ENCODE data around the gene SF3A2.

Gene SF3A2

DNA sequence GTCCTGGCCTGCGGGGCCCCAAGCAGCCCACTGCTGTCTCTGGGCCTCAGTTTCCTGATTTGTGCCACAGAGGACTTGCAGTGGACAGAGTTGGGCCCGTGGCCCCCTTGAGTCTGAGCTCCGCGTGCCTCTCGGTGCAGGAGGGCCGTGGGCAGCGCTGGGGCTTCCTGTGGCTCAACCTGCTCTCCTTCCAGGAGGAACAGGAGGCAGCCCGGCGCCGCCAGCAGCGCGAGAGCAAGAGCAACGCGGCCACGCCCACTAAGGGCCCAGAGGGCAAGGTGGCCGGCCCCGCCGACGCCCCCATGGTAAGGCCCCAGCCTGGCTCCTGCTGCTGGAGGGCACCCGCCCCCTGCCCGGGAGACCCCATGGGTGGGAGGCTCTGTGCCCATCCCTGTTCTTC is 26.4 kb upstream of the SF3A2 start:
- TF ChIP-seq, protein P1, sequence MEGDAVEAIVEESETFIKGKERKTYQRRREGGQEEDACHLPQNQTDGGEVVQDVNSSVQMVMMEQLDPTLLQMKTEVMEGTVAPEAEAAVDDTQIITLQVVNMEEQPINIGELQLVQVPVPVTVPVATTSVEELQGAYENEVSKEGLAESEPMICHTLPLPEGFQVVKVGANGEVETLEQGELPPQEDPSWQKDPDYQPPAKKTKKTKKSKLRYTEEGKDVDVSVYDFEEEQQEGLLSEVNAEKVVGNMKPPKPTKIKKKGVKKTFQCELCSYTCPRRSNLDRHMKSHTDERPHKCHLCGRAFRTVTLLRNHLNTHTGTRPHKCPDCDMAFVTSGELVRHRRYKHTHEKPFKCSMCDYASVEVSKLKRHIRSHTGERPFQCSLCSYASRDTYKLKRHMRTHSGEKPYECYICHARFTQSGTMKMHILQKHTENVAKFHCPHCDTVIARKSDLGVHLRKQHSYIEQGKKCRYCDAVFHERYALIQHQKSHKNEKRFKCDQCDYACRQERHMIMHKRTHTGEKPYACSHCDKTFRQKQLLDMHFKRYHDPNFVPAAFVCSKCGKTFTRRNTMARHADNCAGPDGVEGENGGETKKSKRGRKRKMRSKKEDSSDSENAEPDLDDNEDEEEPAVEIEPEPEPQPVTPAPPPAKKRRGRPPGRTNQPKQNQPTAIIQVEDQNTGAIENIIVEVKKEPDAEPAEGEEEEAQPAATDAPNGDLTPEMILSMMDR (IDR thresholded peaks at IDR 0.05; ENCODE audit: low read length): no peak
- no peak for TF ChIP-seq EZH2 (IDR thresholded peaks at IDR 0.05; ENCODE audit: borderline replicate concordance, low read length)
- Histone ChIP-seq H3K79me2 (ENCODE audit: insufficient read depth, low read length) (no peaks in the 10 kb centered on the region), H3K27me3 (ENCODE audit: insufficient read depth, low read length) (no peaks in the 10 kb centered on the region), H4K20me1 (ENCODE audit: insufficient read depth, low read length) (no peaks in the 10 kb centered on the region), H3K4me1 (ENCODE audit: insufficient read depth, low read length, severe bottlenecking) (peaks cover 7% of the 10 kb centered on the region), H3F3A (ENCODE audit: insufficient read depth, low read length) (no peaks in the 10 kb centered on the region), H3K4me3 (ENCODE audit: low read depth, low read length, poor library complexity, severe bottlenecking) (no peak overlapping the region), H3K27ac (ENCODE audit: low read depth, low read length, poor library complexity, severe bottlenecking) (no peak overlapping the region), H2AFZ (ENCODE audit: low read length) (no peak overlapping the region), H3K9me2 (ENCODE audit: low read depth, low read length) (no peaks in the 10 kb centered on the region), H3K4me2 (ENCODE audit: low read length) (no peak overlapping the region), H3K9me3 (ENCODE audit: low read length) (no peaks in the 10 kb centered on the region), H3K9ac (ENCODE audit: low read length) (no peak overlapping the region), H3K36me3 (ENCODE audit: insufficient read depth, low read length) (peaks cover 22% of the 10 kb centered on the region)

DNA sequence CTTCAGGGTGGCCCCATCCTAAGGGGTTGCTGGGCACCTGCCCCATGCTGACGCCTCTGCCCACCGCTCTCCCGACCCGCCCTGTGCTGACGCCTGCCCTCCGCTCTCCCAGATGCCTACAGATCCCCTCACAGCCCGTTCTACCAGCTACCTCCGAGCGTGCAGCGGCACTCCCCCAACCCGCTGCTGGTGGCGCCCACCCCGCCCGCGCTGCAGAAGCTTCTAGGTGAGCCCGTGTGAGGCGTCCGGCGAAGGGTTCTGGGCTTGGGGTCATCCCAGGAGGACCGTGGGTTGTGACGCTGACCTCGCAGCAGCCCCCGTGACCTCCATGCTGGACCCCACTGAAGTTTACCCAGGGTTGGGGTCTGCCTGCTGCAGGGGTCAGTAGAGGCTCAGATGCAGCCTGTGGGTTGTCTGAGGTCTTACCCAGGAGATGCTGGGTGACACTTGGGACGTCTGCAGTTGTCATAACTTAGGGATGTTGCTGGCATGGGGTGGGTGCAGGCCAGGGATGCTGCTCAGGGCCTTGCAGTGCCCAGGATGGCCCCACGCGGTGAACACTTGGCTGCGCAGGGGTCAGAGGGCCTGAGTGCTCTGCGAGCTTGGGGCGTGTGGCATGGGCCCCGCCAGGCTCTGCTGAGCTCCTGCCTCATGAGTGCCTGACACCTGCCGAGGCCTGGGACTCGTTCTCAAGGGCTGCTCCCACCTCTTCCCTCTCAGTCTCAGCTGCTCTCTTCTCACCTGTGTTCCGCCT is 25.5 kb upstream of the SF3A2 start:
- H3F3A ChIP-seq (ENCODE audit: insufficient read depth, low read length): no peaks in the 10 kb centered on the region
- no peak overlapping the region for H3K4me3 ChIP-seq (ENCODE audit: low read depth, low read length, poor library complexity, severe bottlenecking)
- no peak overlapping the region for H2AFZ ChIP-seq (ENCODE audit: low read length)
- no peaks in the 10 kb centered on the region for H3K9me3 ChIP-seq (ENCODE audit: low read length)
- H3K9ac ChIP-seq (ENCODE audit: low read length): no peak overlapping the region
- TF ChIP-seq, protein P1 (IDR thresholded peaks at IDR 0.05; ENCODE audit: low read length): no peak
- TF ChIP-seq EZH2 (IDR thresholded peaks at IDR 0.05; ENCODE audit: borderline replicate concordance, low read length): no peak
- peaks cover 16% of the 10 kb centered on the region for H3K4me1 ChIP-seq (ENCODE audit: insufficient read depth, low read length, severe bottlenecking)
- no peaks in the 10 kb centered on the region for H3K9me2 ChIP-seq (ENCODE audit: low read depth, low read length)
- peaks cover 27% of the 10 kb centered on the region for H3K36me3 ChIP-seq (ENCODE audit: insufficient read depth, low read length)
- no peak overlapping the region for H3K27ac ChIP-seq (ENCODE audit: low read depth, low read length, poor library complexity, severe bottlenecking)
- H4K20me1 ChIP-seq (ENCODE audit: insufficient read depth, low read length): no peaks in the 10 kb centered on the region
- no peaks in the 10 kb centered on the region for H3K79me2 ChIP-seq (ENCODE audit: insufficient read depth, low read length)
- H3K4me2 ChIP-seq (ENCODE audit: low read length): no peak overlapping the region
- no peaks in the 10 kb centered on the region for H3K27me3 ChIP-seq (ENCODE audit: insufficient read depth, low read length)

DNA sequence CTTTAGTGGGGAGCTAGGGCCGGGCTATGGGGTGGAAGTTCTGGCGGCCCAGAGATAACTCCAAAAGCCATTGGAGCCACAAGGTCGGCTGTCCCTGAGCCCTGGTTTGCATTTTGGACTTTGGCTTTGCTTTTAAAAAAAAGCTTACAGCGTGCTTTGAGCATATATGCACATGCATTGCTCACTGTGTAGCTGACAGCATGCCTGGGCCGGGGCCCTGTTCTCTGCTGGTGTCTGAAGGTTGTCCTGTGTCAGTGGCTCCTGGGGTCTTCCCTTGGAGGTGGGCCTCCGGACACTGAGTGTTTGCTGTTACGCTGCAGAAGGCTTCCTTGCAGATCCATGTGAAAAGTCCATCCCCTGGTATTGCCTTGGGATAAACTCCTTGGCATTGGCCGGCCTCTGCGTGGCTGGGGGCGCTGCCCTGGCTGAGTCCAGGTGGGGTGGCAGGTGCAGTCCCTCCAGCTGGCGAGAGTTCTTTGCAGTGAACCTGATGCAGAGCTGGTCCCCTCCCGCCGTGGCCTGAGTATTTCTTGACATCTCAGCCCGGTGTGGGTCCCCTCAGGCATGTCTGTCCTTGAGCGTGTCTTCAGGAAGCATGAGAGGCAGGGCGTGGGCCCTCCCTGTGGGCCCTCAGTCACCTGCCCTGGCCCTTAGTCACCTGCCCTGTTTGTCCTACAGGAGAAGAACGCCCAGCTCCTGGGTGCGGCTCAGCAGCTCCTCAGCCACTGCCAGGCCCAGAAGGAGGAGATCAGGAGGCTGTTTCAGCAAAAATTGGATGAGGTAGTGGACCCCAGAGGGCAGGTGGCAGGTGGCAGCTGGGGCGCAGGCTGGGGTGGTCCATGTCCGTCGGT is 23.5 kb upstream of the SF3A2 start:
- H3K4me3 ChIP-seq (ENCODE audit: low read depth, low read length, poor library complexity, severe bottlenecking): no peak overlapping the region
- H4K20me1 ChIP-seq (ENCODE audit: insufficient read depth, low read length): no peaks in the 10 kb centered on the region
- H3K27ac ChIP-seq (ENCODE audit: low read depth, low read length, poor library complexity, severe bottlenecking): no peak overlapping the region
- no peaks in the 10 kb centered on the region for H3K27me3 ChIP-seq (ENCODE audit: insufficient read depth, low read length)
- H3K4me2 ChIP-seq (ENCODE audit: low read length): no peak overlapping the region
- no peak overlapping the region for H3K9ac ChIP-seq (ENCODE audit: low read length)
- H2AFZ ChIP-seq (ENCODE audit: low read length): no peak overlapping the region
- no peak for TF ChIP-seq EZH2 (IDR thresholded peaks at IDR 0.05; ENCODE audit: borderline replicate concordance, low read length)
- TF ChIP-seq, protein P1 (IDR thresholded peaks at IDR 0.05; ENCODE audit: low read length): no peak
- peaks cover 16% of the 10 kb centered on the region for H3K4me1 ChIP-seq (ENCODE audit: insufficient read depth, low read length, severe bottlenecking)
- H3K36me3 ChIP-seq (ENCODE audit: insufficient read depth, low read length): peaks cover 44% of the 10 kb centered on the region
- no peaks in the 10 kb centered on the region for H3K9me2 ChIP-seq (ENCODE audit: low read depth, low read length)
- no peaks in the 10 kb centered on the region for H3K9me3 ChIP-seq (ENCODE audit: low read length)
- H3K79me2 ChIP-seq (ENCODE audit: insufficient read depth, low read length): no peaks in the 10 kb centered on the region
- H3F3A ChIP-seq (ENCODE audit: insufficient read depth, low read length): no peaks in the 10 kb centered on the region
